Spleen (tissue), 11 donors: ENCODE measurements around the gene PAX2. TPM values are rescaled to one million over a fixed set of nuclear protein-coding genes. Genes with fewer than 3 reads are reported as not detected.

Experiments
- DNase-seq: peaks from one replicate; pipeline ENCODE4 v3.0.0-alpha.2; 2020
- H3K27ac ChIP-seq, 8 donors: fragments of 200-600 bp; sonication (generic) in 7 of 8; 1 replicate in 4 of 8; 2 replicates in 4 of 8; pipeline versions ENCODE4 v1.5.0 to v1.8.0; 2016 to 2021; ENCODE audit warnings: inconsistent platforms in 4 of 8, mild to moderate bottlenecking in 4 of 8, moderate library complexity in 1 of 8
- H3K27me3 ChIP-seq, 7 donors: fragments of 200-600 bp; sonication (generic) in 6 of 7; replicated peaks in 1 of 7; 1 replicate in 4 of 7; 2 replicates in 3 of 7; pipeline versions ENCODE4 v1.5.0 to v1.8.0; 2016 to 2021; ENCODE audit warnings: inconsistent platforms in 3 of 7, mild to moderate bottlenecking in 1 of 7
- H3K36me3 ChIP-seq, 6 donors: fragments of 200-600 bp; sonication (generic) in 5 of 6; 1 replicate in 4 of 6; 2 replicates in 2 of 6; pipeline versions ENCODE4 v1.5.0 to v1.8.0; 2016 to 2021; ENCODE audit warnings: inconsistent platforms in 2 of 6
- H3K4me1 ChIP-seq, 6 donors: fragments of 200-600 bp; sonication (generic) in 5 of 6; 1 replicate in 3 of 6; 2 replicates in 3 of 6; pipeline versions ENCODE4 v1.5.0 to v1.8.0; 2016 to 2021; ENCODE audit warnings: inconsistent platforms in 3 of 6
- H3K4me3 ChIP-seq, 8 donors: fragments of 200-600 bp; sonication (generic) in 7 of 8; 1 replicate in 4 of 8; 2 replicates in 4 of 8; pipeline versions ENCODE4 v1.5.0 to v1.8.0; 2016 to 2021; ENCODE audit warnings: inconsistent platforms in 4 of 8, mild to moderate bottlenecking in 4 of 8, moderate library complexity in 2 of 8
- H3K9me3 ChIP-seq, 8 donors: fragments of 200-600 bp; sonication (generic) in 7 of 8; 1 replicate in 4 of 8; 2 replicates in 4 of 8; pipeline versions ENCODE4 v1.5.0 to v1.8.0; 2016 to 2021; ENCODE audit warnings: inconsistent platforms in 4 of 8
- CTCF ChIP-seq, 11 experiments: fragments of 200-600 bp in 7 of 11; fragments of 450-650 bp in 4 of 11; sonication (generic) in 4 of 11; IDR thresholded peaks in 8 of 11; conservative IDR thresholded peaks in 3 of 11; 1 replicate in 7 of 11; 2 replicates in 4 of 11; pipeline versions ENCODE4 v1.4.0 to v1.8.0; 2016 to 2021; ENCODE audit warnings: antibody characterized with exemption in 11 of 11, inconsistent platforms in 4 of 11, mild to moderate bottlenecking in 1 of 11
- POLR2A ChIP-seq, 3 donors: fragments of 450-650 bp; IDR thresholded peaks; one replicate each; pipeline ENCODE4 v1.5.1; 2017; ENCODE audit warnings: antibody characterized with exemption in 3 of 3, mild to moderate bottlenecking in 1 of 3
- POLR2AphosphoS5 ChIP-seq, 3 donors: sonication (generic); formaldehyde crosslinking; IDR thresholded peaks; one replicate each; pipeline ENCODE4 v1.5.1; 2017; ENCODE audit warnings: antibody characterized with exemption in 3 of 3
- WGBS, 5 donors: extraction: QIAGEN DNeasy Blood & Tissue Kit in 3 of 5; methylation state at CpG; one replicate each; pipeline versions ENCODE4 v1.1.5 to v1.1.7; 2013 to 2018; 5-methylcytosine and 5-hydroxymethylcytosine counted together
- intact Hi-C: fragments of 100-400 bp; cut with DNase I; formaldehyde crosslinking; loops from one replicate; pipeline ENCODE4 v1.15.0; 2023; ENCODE audit warnings: low total_unique reads
- polyA plus RNA-seq, 3 donors: library from polyadenylated mRNA; stranded (reverse); fragments of 200-250 nt; gene quantifications; one replicate each; pipeline ENCODE4 v1.2.1, GENCODE V29; 2013
- total RNA-seq, 7 donors: library from RNA; depleted of rRNA in 3 of 7; stranded (reverse); fragments of >200 nt in 3 of 7; fragmentation: NEBNext Ultra II Directional in 4 of 7; extraction: Animal tissue kit (Norgen Biotek cat#: 25700) in 4 of 7; gene quantifications; one replicate each; pipeline versions ENCODE4 v1.1.0 to v1.2.1, GENCODE V29; 2016 to 2021
- donor health status: healthy with polysubstance abuse.
- donor health status: DM: no; HTN: no; CAD: no; lungs with moderate emphysema.
- donor health status: DM: no; HTN: no; CAD: no.
- donor health status: Bipolar disorder and iron deficiency.
- donor health status: healthy.
- donor health status: DM: no; HTN: no; CAD: no.
- donor health status: DM: yes; HTN: yes; CAD: no.

PAX2 gene
- total and polyA plus RNA-seq, 10 donors: not detected

- Histone ChIP-seq H3K4me3 (peak overlapping the region in 1 of 8 donors; percentile 11), H3K27me3 (peaks cover 3 to 100% (median 75%) of the 10 kb centered on the region in 7 donors), H3K27ac (no peak overlapping the region), H3K36me3 (no peaks in the 10 kb centered on the region), H3K4me1 (peaks cover 0 to 19% (median 7%) of the 10 kb centered on the region in 6 donors), H3K9me3 (no peaks in the 10 kb centered on the region)
- intact Hi-C loops: no loop called here
- DNase-seq: peak; percentile 49
- no peak for TF ChIP-seq CTCF (IDR thresholded peaks at IDR 0.05 in 8 of 11, conservative IDR thresholded peaks at IDR 0.05 in 3 of 11)
- no peak for TF ChIP-seq POLR2A (IDR thresholded peaks at IDR 0.05)
- no peak for TF ChIP-seq POLR2AphosphoS5 (IDR thresholded peaks at IDR 0.05)
- 6 to 14% (median 7%) methylated on average over 18 to 48 of the region's 48 CpGs for WGBS, 5 donors
Observed at GRCh38 chr10:100710151-100710871, 35.1 kb upstream of the PAX2 start.

DNA sequence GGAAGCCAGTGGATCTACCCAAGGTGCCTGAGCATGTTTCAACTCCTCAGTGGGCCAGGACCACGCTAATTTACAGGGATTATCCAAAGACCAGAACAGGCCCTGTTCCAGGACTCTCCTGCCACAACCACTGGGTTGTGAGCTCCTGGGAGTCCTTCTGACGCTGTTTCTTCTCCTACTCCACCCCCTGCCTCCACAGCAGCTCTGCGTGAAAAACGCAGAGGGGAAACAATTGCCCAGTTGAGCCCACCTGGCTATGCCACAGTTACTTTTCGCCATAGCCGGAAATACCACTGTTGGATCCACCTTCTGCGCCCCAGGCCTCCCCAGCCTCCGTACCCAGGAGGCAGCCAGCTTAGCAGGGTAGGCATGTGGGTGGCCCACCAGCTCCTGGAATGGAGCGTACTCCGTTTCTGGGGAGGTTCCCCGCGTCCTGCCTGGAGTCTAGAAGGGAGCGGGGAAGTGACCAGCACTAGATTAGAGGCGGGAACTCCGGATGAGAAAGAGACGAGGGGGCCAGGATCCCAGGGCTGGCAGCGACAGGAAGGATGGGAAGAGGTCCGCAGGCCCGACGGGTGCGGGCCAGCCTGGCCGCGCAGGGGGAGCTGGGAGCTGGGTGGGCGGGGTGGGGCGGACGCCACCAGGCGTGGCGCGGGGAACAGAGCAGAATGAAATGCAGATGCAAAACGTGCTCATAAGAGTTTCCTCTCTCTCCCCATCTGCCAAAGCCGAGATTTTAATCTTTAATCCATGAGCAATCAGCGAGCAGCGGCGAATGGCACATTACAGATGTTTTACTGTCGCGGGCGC is 32.1 kb upstream of the PAX2 start:
- Histone ChIP-seq H3K4me1 (peaks cover 0 to 28% (median 13%) of the 10 kb centered on the region in 6 donors), H3K27ac (no peak overlapping the region), H3K9me3 (no peaks in the 10 kb centered on the region), H3K4me3 (peak overlapping the region in 4 of 8 donors; percentile 10 to 42 (median 18)), H3K27me3 (peaks cover 3 to 100% (median 96%) of the 10 kb centered on the region in 7 donors), H3K36me3 (no peaks in the 10 kb centered on the region)
- intact Hi-C loops: no loop called here
- 7 to 10% (median 8%) methylated on average over 31 to 37 of the region's 37 CpGs for WGBS, 5 donors
- TF ChIP-seq POLR2A (IDR thresholded peaks at IDR 0.05): no peak
- TF ChIP-seq CTCF (IDR thresholded peaks at IDR 0.05 in 8 of 11, conservative IDR thresholded peaks at IDR 0.05 in 3 of 11): no peak
- TF ChIP-seq POLR2AphosphoS5 (IDR thresholded peaks at IDR 0.05): no peak
- peak; percentile 29 for DNase-seq

GRCh38 chr10:100713859-100714565 is 31.4 kb upstream of the PAX2 start:
- intact Hi-C loops: no loop called here
- DNase-seq: peak; percentile 63
- 2 to 12% (median 5%) methylated on average over 22 to 36 of the region's 36 CpGs for WGBS, 5 donors
- no peaks in the 10 kb centered on the region for H3K9me3 ChIP-seq
- peak overlapping the region in 4 of 8 donors; percentile 10 to 42 (median 18) for H3K4me3 ChIP-seq
- H3K27me3 ChIP-seq: peaks cover 3 to 100% (median 97%) of the 10 kb centered on the region in 7 donors
- no peak overlapping the region for H3K27ac ChIP-seq
- no peaks in the 10 kb centered on the region for H3K36me3 ChIP-seq
- H3K4me1 ChIP-seq: peaks cover 0 to 28% (median 13%) of the 10 kb centered on the region in 6 donors
- TF ChIP-seq CTCF (IDR thresholded peaks at IDR 0.05 in 8 of 11, conservative IDR thresholded peaks at IDR 0.05 in 3 of 11) (no peak), POLR2AphosphoS5 (IDR thresholded peaks at IDR 0.05) (no peak), POLR2A (IDR thresholded peaks at IDR 0.05) (no peak)
